HG02973 (cell line): Measurements from ENCODE around the gene SLC41A3.
"Not testable (repeated sequence)": the region's sequence is repeated elsewhere in the genome, so short reads cannot be mapped to it uniquely, and the experiment has no call there.

Experiments
- ATAC-seq: cut with Tn5 transposase; IDR thresholded peaks from one replicate; pipeline ENCODE4 v1.9.1; 2021; ENCODE audit warnings: moderate library complexity; ENCODE audit not compliant: unreplicated experiment

The SLC41A3 gene

DNA sequence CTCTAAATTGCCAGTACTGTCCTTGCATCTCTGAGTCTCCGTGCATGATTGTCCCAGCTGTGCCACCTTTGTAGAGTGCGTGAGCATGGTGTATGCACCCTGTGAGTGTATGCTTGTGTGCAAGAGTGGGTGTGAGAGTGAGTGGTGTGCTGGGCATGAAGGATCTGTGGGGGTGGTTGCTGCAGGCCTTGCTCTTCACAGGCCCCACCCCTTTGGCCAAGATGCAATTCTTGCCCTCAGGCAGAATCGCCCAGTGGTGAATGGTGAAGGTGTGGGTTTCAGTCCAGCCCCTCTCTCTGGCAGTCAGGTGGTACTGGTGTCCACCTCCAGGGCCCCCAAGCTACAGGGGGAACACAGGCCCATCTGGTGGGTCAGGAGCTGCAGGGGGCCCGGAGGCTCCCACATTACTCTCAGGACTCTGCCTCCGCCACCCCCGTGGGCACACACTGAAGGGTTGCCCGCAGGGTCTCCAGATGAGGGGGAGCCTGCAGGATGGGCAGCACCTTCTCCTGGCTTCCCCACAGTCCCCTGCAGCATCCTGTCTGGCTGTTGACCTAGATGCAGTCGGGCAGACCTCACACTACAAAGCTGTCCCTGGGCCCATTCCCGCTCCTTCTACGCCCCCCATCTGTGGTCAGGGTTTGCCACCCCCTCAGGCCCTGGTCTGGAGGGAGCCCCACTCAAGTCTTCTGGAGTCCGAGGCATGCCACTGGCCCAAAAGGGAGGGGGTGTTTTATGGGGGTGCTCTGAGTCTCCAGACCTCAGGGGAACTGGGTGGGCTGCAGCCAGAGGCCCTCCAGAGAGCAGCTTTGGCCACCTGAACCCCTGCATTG lies 123.3 kb downstream of the SLC41A3 start:
- no peak for ATAC-seq

GRCh38 chr3:125960066-125960424 lies 123.9 kb downstream of the SLC41A3 start:
- ATAC-seq, result no peak

- ATAC-seq, result no peak
Measured at GRCh38 chr3:125959317-125960065, 124.4 kb downstream of the SLC41A3 start.

GRCh38 chr3:125958511-125959316 lies 125.2 kb downstream of the SLC41A3 start:
- no peak for ATAC-seq

GRCh38 chr3:125957674-125958510 lies 126.0 kb downstream of the SLC41A3 start:
- ATAC-seq, result no peak

DNA sequence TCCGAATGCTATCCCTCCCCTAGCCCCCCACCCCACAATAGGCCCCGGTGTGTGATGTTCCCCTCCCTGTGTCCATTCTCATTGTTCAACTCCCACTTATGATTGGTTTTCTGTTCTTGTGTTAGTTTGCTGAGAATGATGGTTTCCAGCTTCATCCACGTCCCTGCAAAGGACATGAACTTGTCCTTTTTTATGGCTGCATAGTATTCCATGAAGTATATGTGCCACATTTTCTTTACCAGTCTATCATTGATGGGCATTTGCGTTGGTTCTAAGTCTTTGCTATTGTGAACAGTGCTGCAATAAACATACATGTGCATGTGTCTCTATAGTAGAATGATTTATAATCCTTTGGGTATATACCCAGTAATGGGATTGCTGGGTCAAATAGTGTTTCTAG lies 126.9 kb downstream of the SLC41A3 start:
- ATAC-seq, result not testable (repeated sequence)
